Rectal smooth muscle tissue (tissue), 1 donor: ENCODE results near the gene LRRN1.
"Not testable (repeated sequence)": the region's sequence is repeated elsewhere in the genome, so short reads cannot be mapped to it uniquely, and the experiment has no call there.

Source experiments
- H3K27ac ChIP-seq: one replicate; pipeline ENCODE4 v1.7.0; 2013; ENCODE audit warnings: low read depth, low read length, inconsistent platforms
- H3K27me3 ChIP-seq: one replicate; pipeline ENCODE4 v1.7.0; 2013; ENCODE audit warnings: low read length; ENCODE audit not compliant: control insufficient read depth, insufficient read depth
- H3K36me3 ChIP-seq: one replicate; pipeline ENCODE4 v1.7.0; 2013; ENCODE audit warnings: low read length; ENCODE audit not compliant: control insufficient read depth, insufficient read depth
- H3K4me1 ChIP-seq: one replicate; pipeline ENCODE4 v1.7.0; 2013; ENCODE audit warnings: low read length; ENCODE audit not compliant: control insufficient read depth, insufficient read depth
- H3K4me3 ChIP-seq: one replicate; pipeline ENCODE4 v1.7.0; 2013; ENCODE audit warnings: low read length
- H3K9ac ChIP-seq: one replicate; pipeline ENCODE4 v1.7.0; 2013; ENCODE audit warnings: low read length

LRRN1 gene

GRCh38 chr3:3816034-3816433 is 16.8 kb downstream of the LRRN1 start:
- Histone ChIP-seq H3K4me3 (no peak overlapping the region), H3K27me3 (no peaks in the 10 kb centered on the region), H3K9ac (no peak overlapping the region), H3K27ac (no peak overlapping the region), H3K36me3 (no peaks in the 10 kb centered on the region), H3K4me1 (no peaks in the 10 kb centered on the region)

- Histone ChIP-seq H3K4me1 (no peaks in the 10 kb centered on the region), H3K4me3 (no peak overlapping the region), H3K27me3 (no peaks in the 10 kb centered on the region), H3K36me3 (no peaks in the 10 kb centered on the region), H3K9ac (no peak overlapping the region), H3K27ac (no peak overlapping the region)
Observed at GRCh38 chr3:3817865-3818264, 18.6 kb downstream of the LRRN1 start.

GRCh38 chr3:3821777-3822176 is 22.5 kb downstream of the LRRN1 start:
- no peak overlapping the region for H3K27ac ChIP-seq
- no peaks in the 10 kb centered on the region for H3K36me3 ChIP-seq
- no peak overlapping the region for H3K9ac ChIP-seq
- H3K4me3 ChIP-seq = no peak overlapping the region
- no peaks in the 10 kb centered on the region for H3K4me1 ChIP-seq
- no peaks in the 10 kb centered on the region for H3K27me3 ChIP-seq

- no peak overlapping the region for H3K9ac ChIP-seq
- H3K27me3 ChIP-seq = no peaks in the 10 kb centered on the region
- H3K27ac ChIP-seq = no peak overlapping the region
- no peaks in the 10 kb centered on the region for H3K4me1 ChIP-seq
- no peak overlapping the region for H3K4me3 ChIP-seq
- H3K36me3 ChIP-seq = no peaks in the 10 kb centered on the region
Observed at GRCh38 chr3:3825035-3825434, 25.8 kb downstream of the LRRN1 start.

DNA sequence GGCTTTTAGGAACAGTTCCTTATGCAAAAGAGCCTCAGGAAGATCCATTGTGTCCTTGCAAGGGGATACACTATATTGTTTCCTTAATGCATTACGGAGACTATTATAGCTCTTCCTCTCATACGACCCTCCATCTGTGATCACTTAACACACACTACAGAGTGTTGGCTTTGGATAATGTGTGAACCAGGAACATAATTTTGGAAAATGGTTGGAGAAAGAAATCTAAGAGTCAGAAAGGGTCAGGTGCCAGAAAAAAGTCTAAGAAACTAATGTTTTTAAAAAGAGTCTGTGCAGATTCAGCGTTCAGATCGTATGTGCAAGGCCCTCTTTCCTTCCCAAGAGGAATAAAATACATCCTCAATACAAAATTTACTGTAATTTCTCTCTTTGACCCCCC is 27.3 kb downstream of the LRRN1 start:
- Histone ChIP-seq H3K9ac (no peak overlapping the region), H3K36me3 (no peaks in the 10 kb centered on the region), H3K4me1 (no peaks in the 10 kb centered on the region), H3K27me3 (no peaks in the 10 kb centered on the region), H3K27ac (no peak overlapping the region), H3K4me3 (no peak overlapping the region)

DNA sequence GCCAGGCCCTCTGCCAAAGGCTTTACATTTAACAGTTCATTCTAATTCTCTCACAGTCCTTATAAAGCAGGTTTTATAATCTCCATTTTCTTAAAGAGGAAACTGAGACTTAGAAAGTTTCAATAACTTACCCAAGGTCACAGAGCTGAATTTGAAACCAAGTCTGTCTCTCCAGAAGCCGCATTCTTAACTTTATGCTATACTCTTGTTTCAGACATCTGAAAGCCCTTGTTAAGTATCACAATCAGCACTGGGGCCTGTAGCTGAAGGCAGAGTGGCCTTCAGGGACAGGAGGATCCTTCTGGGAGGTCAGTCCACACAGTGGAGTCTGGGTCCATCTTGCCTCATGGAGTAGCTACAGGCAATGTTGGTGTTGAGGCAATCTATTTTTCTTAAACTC is 27.9 kb downstream of the LRRN1 start:
- H3K27ac ChIP-seq = no peak overlapping the region
- no peaks in the 10 kb centered on the region for H3K4me1 ChIP-seq
- no peaks in the 10 kb centered on the region for H3K36me3 ChIP-seq
- H3K4me3 ChIP-seq = no peak overlapping the region
- no peak overlapping the region for H3K9ac ChIP-seq
- H3K27me3 ChIP-seq = no peaks in the 10 kb centered on the region

GRCh38 chr3:3828417-3828816 is 29.2 kb downstream of the LRRN1 start:
- not testable (repeated sequence) for H3K27me3 ChIP-seq, H3K4me1 ChIP-seq, H3K36me3 ChIP-seq, H3K27ac ChIP-seq, H3K4me3 ChIP-seq, H3K9ac ChIP-seq

DNA sequence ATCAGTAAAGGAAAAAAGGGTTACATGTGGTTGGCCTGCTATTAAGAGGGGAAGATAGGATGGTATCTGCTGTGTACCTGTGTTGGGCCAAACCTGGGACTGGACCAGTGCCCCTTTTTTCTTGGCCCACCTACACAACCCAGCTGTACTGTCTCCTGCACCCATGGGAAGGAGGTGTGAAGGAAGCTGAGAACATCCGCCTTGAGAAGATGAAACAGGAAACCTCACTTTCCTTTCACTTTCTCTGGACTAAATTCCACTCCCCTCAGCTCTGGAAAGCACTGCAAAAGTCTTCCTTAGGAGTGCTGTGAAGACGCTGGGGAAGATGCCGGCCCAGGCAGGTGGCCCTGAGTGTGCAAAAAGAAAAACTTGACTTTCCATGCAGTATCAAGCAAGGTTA is 37.6 kb downstream of the LRRN1 start:
- H3K27me3 ChIP-seq = no peaks in the 10 kb centered on the region
- no peak overlapping the region for H3K4me3 ChIP-seq
- H3K4me1 ChIP-seq = no peaks in the 10 kb centered on the region
- no peak overlapping the region for H3K27ac ChIP-seq
- no peaks in the 10 kb centered on the region for H3K36me3 ChIP-seq
- no peak overlapping the region for H3K9ac ChIP-seq

GRCh38 chr3:3842356-3842755 is 43.1 kb downstream of the LRRN1 start:
- Histone ChIP-seq H3K4me1 (no peaks in the 10 kb centered on the region), H3K4me3 (no peak overlapping the region), H3K27ac (no peak overlapping the region), H3K9ac (no peak overlapping the region), H3K27me3 (no peaks in the 10 kb centered on the region), H3K36me3 (no peaks in the 10 kb centered on the region)

DNA sequence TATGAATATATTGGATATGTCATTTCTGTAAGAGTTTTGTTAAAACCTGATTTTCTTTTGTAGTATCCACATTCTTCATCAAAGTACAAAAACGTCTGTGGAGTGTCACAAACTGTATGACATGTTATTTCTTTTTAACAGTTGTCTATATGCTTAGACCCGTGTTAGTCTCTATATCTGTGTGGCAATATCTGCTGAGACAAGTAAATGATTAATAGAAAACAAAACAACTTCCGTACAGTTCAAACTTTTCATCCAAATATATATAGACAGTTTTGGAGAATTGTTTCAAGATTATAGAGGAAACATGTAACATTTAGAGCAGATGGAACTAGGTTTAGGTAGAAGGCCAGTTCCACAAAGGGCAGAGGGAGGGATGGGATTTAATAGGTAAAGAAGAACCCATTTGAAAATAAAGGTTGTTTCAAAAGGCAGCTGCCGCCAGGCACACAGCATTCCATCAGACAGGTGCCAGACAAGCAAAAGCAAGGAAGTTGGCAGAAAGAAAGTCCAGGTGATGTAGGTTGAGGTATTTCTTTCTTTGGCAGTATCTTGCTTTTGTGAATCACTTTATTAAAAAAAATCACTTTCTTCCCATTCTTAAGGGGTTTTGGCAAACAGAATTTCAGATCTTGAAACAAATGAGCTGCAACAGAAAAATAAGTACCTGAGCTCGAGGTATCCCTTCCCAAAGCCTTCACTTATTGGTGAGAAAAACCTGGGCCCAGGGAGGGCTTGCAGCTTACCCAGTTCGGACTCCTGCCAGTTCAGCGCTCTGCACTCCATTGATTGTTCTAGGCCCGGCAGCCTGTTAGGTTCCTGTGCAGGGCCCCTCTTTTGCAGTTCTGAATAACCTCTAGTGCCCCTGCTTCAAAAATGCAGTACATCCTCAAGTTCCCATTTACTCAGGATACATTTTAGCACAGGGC is 49.0 kb downstream of the LRRN1 start:
- H3K27me3 ChIP-seq = no peaks in the 10 kb centered on the region
- no peak overlapping the region for H3K9ac ChIP-seq
- no peak overlapping the region for H3K4me3 ChIP-seq
- H3K36me3 ChIP-seq = no peaks in the 10 kb centered on the region
- no peaks in the 10 kb centered on the region for H3K4me1 ChIP-seq
- no peak overlapping the region for H3K27ac ChIP-seq

DNA sequence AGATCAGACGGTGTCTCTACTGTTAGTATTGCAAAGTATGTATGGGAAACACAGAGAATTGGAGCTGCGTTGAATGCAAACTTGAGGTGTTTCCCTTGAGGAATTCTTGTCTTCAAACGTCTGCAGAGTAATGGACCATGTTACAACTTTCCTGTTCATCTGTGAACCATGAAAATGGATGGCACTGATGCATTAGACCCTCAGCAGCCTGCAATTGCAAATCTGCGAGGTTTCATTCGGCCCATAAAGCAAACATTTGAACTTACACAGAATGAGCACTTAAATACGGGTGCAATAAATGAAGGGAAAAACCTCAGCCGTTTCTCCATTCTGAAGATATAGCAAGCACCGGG is 49.7 kb downstream of the LRRN1 start:
- H3K27me3 ChIP-seq = no peaks in the 10 kb centered on the region
- H3K4me3 ChIP-seq = no peak overlapping the region
- H3K9ac ChIP-seq = no peak overlapping the region
- H3K36me3 ChIP-seq = no peaks in the 10 kb centered on the region
- no peaks in the 10 kb centered on the region for H3K4me1 ChIP-seq
- H3K27ac ChIP-seq = no peak overlapping the region

DNA sequence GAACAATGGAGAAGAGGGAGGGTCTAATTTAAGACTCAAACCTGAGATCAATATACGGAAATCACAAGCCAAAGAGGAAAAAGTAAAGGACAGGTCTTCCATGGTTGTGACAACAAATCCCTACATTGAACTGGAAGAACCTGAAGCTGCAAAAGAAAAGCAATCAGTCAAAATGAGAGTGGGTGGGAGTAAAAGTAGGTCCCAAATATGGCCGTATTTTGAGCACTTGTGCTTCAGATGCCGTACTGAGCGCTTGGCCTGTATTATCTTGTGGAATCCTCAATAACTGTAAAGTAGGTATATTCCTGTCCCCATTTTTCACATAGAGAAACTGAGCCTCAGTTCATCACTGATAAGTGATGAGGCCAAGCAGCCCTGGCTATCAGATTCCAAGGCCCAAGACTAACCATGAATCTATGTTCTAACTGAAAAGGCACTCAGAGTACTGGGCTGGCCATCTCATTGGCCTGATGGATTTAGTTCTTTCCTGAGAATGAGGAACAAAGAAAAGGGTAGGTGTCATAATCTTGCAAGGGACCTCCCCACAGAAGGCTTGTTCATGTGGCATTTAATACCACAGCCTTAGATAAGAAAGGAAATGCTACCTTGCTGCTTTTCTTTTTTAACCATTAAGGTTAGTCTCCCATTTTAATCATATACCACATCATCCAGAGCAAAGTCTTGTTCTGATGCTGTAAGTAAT is 52.5 kb downstream of the LRRN1 start:
- H3K4me3 ChIP-seq = no peak overlapping the region
- no peaks in the 10 kb centered on the region for H3K4me1 ChIP-seq
- no peak overlapping the region for H3K27ac ChIP-seq
- H3K36me3 ChIP-seq = no peaks in the 10 kb centered on the region
- H3K27me3 ChIP-seq = no peaks in the 10 kb centered on the region
- no peak overlapping the region for H3K9ac ChIP-seq

- H3K27ac ChIP-seq = no peak overlapping the region
- no peaks in the 10 kb centered on the region for H3K4me1 ChIP-seq
- no peaks in the 10 kb centered on the region for H3K36me3 ChIP-seq
- no peak overlapping the region for H3K9ac ChIP-seq
- no peaks in the 10 kb centered on the region for H3K27me3 ChIP-seq
- no peak overlapping the region for H3K4me3 ChIP-seq
Observed at GRCh38 chr3:3853544-3853943, 54.3 kb downstream of the LRRN1 start.
